ENCODE measurements around the gene PLEKHG7. TPM values are rescaled to one million over a fixed set of nuclear protein-coding genes. Genes with fewer than 3 reads are reported as not detected.
A peak's percentile ranks its signal among the peaks of the same experiment; 100 is the strongest.

Gene PLEKHG7
- total and polyA plus RNA-seq, 2 experiments from 2014 or later, result not detected

DNA sequence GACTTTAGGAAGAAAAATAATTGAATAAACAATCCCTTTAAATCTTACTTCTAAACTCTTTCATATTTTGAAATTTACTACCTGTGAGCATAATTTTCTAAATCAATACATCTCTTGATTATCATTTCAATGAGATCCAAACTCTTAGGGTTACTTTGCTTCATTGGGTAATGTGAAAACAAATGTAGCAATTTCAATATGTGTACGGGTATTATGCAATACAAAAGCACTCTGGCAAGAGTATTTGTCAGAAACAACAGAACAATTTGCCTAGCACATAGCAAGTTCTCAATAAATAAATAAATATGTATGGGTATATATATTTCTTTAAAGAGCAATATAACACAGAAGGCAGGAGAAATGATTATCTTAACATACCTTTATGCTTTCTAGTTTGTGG, 77.1 kb downstream of the PLEKHG7 start:
- Mint-ChIP-seq H3K27me3 (ENCODE audit: insufficient read depth, low read depth, poor library complexity) (no peaks in the 10 kb centered on the region), H3K4me3 (no peak overlapping the region), H3K36me3 (ENCODE audit: low read depth) (peaks cover 7% of the 10 kb centered on the region; the same call in 2 of the 3 replicates), H3K4me1 (peaks cover 13% of the 10 kb centered on the region), H3K9me3 (no peaks in the 10 kb centered on the region), H3K27ac (no peak overlapping the region)
- Histone ChIP-seq H3K4me3 (no peak overlapping the region), H3K4me2 (peak overlapping the region; percentile 13; the same call in 1 of the 2 replicates), H3K4me1 (ENCODE audit: insufficient read depth) (peaks cover 19% of the 10 kb centered on the region), H3K79me2 (replicated peaks; ENCODE audit: insufficient read depth) (no peaks in the 10 kb centered on the region), H3K27me3 (ENCODE audit: insufficient read depth) (no peaks in the 10 kb centered on the region), H3K9me2 (ENCODE audit: insufficient read depth) (no peaks in the 10 kb centered on the region), H3K27ac (ENCODE audit: low read depth) (no peak overlapping the region), H2AFZ (no peak overlapping the region), H4K20me1 (replicated peaks; ENCODE audit: insufficient read depth) (no peaks in the 10 kb centered on the region), H3F3A (replicated peaks; ENCODE audit: low read depth) (no peaks in the 10 kb centered on the region), H3K36me3 (ENCODE audit: insufficient read depth) (no peaks in the 10 kb centered on the region)
- DNase-seq (ENCODE audit: low spot score), result no peak
- TF ChIP-seq, protein P1, sequence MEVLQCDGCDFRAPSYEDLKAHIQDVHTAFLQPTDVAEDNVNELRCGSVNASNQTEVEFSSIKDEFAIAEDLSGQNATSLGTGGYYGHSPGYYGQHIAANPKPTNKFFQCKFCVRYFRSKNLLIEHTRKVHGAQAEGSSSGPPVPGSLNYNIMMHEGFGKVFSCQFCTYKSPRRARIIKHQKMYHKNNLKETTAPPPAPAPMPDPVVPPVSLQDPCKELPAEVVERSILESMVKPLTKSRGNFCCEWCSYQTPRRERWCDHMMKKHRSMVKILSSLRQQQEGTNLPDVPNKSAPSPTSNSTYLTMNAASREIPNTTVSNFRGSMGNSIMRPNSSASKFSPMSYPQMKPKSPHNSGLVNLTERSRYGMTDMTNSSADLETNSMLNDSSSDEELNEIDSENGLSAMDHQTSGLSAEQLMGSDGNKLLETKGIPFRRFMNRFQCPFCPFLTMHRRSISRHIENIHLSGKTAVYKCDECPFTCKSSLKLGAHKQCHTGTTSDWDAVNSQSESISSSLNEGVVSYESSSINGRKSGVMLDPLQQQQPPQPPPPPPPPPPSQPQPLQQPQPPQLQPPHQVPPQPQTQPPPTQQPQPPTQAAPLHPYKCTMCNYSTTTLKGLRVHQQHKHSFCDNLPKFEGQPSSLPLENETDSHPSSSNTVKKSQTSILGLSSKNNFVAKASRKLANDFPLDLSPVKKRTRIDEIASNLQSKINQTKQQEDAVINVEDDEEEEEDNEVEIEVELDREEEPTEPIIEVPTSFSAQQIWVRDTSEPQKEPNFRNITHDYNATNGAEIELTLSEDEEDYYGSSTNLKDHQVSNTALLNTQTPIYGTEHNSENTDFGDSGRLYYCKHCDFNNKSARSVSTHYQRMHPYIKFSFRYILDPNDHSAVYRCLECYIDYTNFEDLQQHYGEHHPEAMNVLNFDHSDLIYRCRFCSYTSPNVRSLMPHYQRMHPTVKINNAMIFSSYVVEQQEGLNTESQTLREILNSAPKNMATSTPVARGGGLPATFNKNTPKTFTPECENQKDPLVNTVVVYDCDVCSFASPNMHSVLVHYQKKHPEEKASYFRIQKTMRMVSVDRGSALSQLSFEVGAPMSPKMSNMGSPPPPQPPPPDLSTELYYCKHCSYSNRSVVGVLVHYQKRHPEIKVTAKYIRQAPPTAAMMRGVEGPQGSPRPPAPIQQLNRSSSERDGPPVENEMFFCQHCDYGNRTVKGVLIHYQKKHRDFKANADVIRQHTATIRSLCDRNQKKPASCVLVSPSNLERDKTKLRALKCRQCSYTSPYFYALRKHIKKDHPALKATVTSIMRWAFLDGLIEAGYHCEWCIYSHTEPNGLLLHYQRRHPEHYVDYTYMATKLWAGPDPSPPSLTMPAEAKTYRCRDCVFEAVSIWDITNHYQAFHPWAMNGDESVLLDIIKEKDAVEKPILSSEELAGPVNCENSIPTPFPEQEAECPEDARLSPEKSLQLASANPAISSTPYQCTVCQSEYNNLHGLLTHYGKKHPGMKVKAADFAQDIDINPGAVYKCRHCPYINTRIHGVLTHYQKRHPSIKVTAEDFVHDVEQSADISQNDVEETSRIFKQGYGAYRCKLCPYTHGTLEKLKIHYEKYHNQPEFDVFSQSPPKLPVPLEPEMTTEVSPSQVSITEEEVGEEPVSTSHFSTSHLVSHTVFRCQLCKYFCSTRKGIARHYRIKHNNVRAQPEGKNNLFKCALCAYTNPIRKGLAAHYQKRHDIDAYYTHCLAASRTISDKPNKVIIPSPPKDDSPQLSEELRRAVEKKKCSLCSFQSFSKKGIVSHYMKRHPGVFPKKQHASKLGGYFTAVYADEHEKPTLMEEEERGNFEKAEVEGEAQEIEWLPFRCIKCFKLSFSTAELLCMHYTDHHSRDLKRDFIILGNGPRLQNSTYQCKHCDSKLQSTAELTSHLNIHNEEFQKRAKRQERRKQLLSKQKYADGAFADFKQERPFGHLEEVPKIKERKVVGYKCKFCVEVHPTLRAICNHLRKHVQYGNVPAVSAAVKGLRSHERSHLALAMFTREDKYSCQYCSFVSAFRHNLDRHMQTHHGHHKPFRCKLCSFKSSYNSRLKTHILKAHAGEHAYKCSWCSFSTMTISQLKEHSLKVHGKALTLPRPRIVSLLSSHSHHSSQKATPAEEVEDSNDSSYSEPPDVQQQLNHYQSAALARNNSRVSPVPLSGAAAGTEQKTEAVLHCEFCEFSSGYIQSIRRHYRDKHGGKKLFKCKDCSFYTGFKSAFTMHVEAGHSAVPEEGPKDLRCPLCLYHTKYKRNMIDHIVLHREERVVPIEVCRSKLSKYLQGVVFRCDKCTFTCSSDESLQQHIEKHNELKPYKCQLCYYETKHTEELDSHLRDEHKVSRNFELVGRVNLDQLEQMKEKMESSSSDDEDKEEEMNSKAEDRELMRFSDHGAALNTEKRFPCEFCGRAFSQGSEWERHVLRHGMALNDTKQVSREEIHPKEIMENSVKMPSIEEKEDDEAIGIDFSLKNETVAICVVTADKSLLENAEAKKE (CRISPR knock-in tag; IDR thresholded peaks at IDR 0.05), result no peak
- TF ChIP-seq POLR2AphosphoS5 (IDR thresholded peaks at IDR 0.05; ENCODE audit: low read depth) (no peak), JUNB (IDR thresholded peaks at IDR 0.05; ENCODE audit: unreplicated experiment) (no peak), ZNF114 (CRISPR knock-in tag; IDR thresholded peaks at IDR 0.05) (no peak), NANOG (IDR thresholded peaks at IDR 0.05; ENCODE audit: borderline replicate concordance) (no peak), EZH2 (IDR thresholded peaks at IDR 0.05; ENCODE audit: low read depth, unreplicated experiment) (no peak), EZH2phosphoT487 (IDR thresholded peaks at IDR 0.05; ENCODE audit: unreplicated experiment) (no peak), ZNF331 (CRISPR knock-in tag; IDR thresholded peaks at IDR 0.05; ENCODE audit: low read depth) (no peak), CREB1 (CRISPR knock-in tag; IDR thresholded peaks at IDR 0.05; ENCODE audit: low read depth) (no peak), STAT1 (IDR thresholded peaks at IDR 0.05; ENCODE audit: unreplicated experiment) (no peak)
- TF ChIP-seq, protein P2, sequence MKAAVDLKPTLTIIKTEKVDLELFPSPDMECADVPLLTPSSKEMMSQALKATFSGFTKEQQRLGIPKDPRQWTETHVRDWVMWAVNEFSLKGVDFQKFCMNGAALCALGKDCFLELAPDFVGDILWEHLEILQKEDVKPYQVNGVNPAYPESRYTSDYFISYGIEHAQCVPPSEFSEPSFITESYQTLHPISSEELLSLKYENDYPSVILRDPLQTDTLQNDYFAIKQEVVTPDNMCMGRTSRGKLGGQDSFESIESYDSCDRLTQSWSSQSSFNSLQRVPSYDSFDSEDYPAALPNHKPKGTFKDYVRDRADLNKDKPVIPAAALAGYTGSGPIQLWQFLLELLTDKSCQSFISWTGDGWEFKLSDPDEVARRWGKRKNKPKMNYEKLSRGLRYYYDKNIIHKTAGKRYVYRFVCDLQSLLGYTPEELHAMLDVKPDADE (IDR thresholded peaks at IDR 0.05), result no peak
- TF ChIP-seq, protein P3, sequence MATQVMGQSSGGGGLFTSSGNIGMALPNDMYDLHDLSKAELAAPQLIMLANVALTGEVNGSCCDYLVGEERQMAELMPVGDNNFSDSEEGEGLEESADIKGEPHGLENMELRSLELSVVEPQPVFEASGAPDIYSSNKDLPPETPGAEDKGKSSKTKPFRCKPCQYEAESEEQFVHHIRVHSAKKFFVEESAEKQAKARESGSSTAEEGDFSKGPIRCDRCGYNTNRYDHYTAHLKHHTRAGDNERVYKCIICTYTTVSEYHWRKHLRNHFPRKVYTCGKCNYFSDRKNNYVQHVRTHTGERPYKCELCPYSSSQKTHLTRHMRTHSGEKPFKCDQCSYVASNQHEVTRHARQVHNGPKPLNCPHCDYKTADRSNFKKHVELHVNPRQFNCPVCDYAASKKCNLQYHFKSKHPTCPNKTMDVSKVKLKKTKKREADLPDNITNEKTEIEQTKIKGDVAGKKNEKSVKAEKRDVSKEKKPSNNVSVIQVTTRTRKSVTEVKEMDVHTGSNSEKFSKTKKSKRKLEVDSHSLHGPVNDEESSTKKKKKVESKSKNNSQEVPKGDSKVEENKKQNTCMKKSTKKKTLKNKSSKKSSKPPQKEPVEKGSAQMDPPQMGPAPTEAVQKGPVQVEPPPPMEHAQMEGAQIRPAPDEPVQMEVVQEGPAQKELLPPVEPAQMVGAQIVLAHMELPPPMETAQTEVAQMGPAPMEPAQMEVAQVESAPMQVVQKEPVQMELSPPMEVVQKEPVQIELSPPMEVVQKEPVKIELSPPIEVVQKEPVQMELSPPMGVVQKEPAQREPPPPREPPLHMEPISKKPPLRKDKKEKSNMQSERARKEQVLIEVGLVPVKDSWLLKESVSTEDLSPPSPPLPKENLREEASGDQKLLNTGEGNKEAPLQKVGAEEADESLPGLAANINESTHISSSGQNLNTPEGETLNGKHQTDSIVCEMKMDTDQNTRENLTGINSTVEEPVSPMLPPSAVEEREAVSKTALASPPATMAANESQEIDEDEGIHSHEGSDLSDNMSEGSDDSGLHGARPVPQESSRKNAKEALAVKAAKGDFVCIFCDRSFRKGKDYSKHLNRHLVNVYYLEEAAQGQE (IDR thresholded peaks at IDR 0.05; ENCODE audit: unreplicated experiment), result no peak
- TF ChIP-seq, protein P4, sequence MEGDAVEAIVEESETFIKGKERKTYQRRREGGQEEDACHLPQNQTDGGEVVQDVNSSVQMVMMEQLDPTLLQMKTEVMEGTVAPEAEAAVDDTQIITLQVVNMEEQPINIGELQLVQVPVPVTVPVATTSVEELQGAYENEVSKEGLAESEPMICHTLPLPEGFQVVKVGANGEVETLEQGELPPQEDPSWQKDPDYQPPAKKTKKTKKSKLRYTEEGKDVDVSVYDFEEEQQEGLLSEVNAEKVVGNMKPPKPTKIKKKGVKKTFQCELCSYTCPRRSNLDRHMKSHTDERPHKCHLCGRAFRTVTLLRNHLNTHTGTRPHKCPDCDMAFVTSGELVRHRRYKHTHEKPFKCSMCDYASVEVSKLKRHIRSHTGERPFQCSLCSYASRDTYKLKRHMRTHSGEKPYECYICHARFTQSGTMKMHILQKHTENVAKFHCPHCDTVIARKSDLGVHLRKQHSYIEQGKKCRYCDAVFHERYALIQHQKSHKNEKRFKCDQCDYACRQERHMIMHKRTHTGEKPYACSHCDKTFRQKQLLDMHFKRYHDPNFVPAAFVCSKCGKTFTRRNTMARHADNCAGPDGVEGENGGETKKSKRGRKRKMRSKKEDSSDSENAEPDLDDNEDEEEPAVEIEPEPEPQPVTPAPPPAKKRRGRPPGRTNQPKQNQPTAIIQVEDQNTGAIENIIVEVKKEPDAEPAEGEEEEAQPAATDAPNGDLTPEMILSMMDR (conservative IDR thresholded peaks at IDR 0.05; ENCODE audit: low read depth in 2 of 2), result no peak
- no peak for ATAC-seq
